ENCODE measurements around the gene ANO5.

Gene ANO5, protein sequence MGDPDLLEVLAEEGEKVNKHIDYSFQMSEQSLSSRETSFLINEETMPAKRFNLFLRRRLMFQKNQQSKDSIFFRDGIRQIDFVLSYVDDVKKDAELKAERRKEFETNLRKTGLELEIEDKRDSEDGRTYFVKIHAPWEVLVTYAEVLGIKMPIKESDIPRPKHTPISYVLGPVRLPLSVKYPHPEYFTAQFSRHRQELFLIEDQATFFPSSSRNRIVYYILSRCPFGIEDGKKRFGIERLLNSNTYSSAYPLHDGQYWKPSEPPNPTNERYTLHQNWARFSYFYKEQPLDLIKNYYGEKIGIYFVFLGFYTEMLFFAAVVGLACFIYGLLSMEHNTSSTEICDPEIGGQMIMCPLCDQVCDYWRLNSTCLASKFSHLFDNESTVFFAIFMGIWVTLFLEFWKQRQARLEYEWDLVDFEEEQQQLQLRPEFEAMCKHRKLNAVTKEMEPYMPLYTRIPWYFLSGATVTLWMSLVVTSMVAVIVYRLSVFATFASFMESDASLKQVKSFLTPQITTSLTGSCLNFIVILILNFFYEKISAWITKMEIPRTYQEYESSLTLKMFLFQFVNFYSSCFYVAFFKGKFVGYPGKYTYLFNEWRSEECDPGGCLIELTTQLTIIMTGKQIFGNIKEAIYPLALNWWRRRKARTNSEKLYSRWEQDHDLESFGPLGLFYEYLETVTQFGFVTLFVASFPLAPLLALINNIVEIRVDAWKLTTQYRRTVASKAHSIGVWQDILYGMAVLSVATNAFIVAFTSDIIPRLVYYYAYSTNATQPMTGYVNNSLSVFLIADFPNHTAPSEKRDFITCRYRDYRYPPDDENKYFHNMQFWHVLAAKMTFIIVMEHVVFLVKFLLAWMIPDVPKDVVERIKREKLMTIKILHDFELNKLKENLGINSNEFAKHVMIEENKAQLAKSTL

DNA sequence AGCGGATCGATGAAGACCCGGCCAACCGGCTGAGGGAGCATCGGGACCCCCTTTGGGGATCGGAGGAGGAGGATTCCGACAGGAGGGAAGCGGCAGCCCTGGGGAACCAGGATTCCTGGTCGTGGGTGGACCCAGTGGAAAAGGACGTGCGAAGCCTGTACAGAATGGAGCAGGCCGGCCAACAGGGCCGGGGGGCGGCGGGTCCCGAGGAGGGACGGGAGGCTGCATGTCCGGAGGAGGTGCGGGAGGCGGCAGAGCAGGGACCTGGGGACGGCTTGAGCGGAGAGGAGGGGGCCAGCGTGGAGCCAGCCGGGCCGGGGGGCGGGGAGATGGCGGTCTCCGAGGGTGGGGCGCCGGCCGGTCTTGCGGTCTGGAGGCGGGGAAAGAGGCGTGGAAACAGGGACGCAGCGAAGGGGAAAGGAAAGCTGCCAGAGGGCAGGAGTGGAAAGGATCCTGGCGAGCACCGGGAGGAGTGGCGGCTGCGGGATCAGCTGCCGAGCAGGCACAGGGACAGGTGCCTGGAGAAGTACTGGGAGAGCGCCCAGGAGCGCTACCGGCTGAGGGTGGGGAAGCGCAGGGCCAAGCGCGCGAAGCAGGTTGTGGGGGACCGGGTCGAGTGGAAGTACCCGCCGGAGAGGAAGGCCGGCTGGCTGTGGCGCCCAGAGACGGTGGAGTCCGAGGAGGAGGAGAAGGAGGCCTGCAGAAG lies at the start of gene ANO5:
Gene ANO5 (plus strand): TSS at position 444 of the 706 bp plus-strand sequence. CDS start 408 bp downstream, outside the sequence.
- H3K27ac ChIP-seq (ENCODE audit: low read length), result peak within 1 kb of the TSS; percentile 80
- no peaks in the 10 kb centered on the region for H3K36me3 ChIP-seq (ENCODE audit: control insufficient read depth in 1 of 2, insufficient read depth in 2 of 2, low read length in 2 of 2)
- peaks cover 0 to 9% of the 10 kb centered on the region in 2 donors for H3K4me1 ChIP-seq (ENCODE audit: control insufficient read depth in 1 of 2, insufficient read depth in 2 of 2, low read length in 2 of 2)
- peaks cover 4% of the 10 kb centered on the region for H3K27me3 ChIP-seq (ENCODE audit: low read depth, low read length)
- H3K9me3 ChIP-seq (ENCODE audit: control insufficient read depth in 1 of 2, low read length in 2 of 2), result no peaks in the 10 kb centered on the region
- peak within 1 kb of the TSS; percentile 78 to 91 for H3K4me3 ChIP-seq (ENCODE audit: low read depth in 1 of 2, low read length in 2 of 2)

GRCh38 chr11:22151649-22152197 lies 41.2 kb upstream of the ANO5 start:
- H3K27ac ChIP-seq (ENCODE audit: low read length), result no peak overlapping the region
- H3K4me1 ChIP-seq (ENCODE audit: control insufficient read depth in 1 of 2, insufficient read depth in 2 of 2, low read length in 2 of 2), result no peaks in the 10 kb centered on the region
- H3K4me3 ChIP-seq (ENCODE audit: low read depth in 1 of 2, low read length in 2 of 2), result no peak overlapping the region
- H3K9me3 ChIP-seq (ENCODE audit: control insufficient read depth in 1 of 2, low read length in 2 of 2), result no peaks in the 10 kb centered on the region
- no peaks in the 10 kb centered on the region for H3K27me3 ChIP-seq (ENCODE audit: low read depth, low read length)
- H3K36me3 ChIP-seq (ENCODE audit: control insufficient read depth in 1 of 2, insufficient read depth in 2 of 2, low read length in 2 of 2), result no peaks in the 10 kb centered on the region

DNA sequence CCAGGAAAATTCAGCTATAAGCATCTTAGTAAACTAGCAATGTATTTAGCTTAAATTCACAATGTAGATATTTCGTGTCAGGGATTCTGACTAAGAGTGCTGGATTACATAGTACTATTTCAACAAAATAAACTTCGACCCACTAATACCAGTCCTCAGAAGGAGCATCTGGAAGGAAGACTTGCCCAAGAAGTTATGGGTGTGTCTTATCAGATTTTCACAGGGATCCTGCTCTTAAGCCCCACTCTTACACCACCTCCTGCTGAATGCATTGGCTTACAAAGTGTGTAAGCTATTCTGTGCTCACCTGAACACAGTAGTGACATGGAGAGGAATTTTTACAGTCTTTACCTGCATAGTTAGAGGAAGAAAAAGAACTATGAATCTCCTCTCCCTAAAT lies 35.4 kb upstream of the ANO5 start:
- no peak overlapping the region for H3K4me3 ChIP-seq (ENCODE audit: low read depth in 1 of 2, low read length in 2 of 2)
- H3K36me3 ChIP-seq (ENCODE audit: control insufficient read depth in 1 of 2, insufficient read depth in 2 of 2, low read length in 2 of 2), result no peaks in the 10 kb centered on the region
- H3K27ac ChIP-seq (ENCODE audit: low read length), result no peak overlapping the region
- H3K27me3 ChIP-seq (ENCODE audit: low read depth, low read length), result no peaks in the 10 kb centered on the region
- H3K9me3 ChIP-seq (ENCODE audit: control insufficient read depth in 1 of 2, low read length in 2 of 2), result no peaks in the 10 kb centered on the region
- H3K4me1 ChIP-seq (ENCODE audit: control insufficient read depth in 1 of 2, insufficient read depth in 2 of 2, low read length in 2 of 2), result no peaks in the 10 kb centered on the region

- Histone ChIP-seq H3K27ac (ENCODE audit: low read length) (no peak overlapping the region), H3K36me3 (ENCODE audit: control insufficient read depth in 1 of 2, insufficient read depth in 2 of 2, low read length in 2 of 2) (no peaks in the 10 kb centered on the region), H3K4me1 (ENCODE audit: control insufficient read depth in 1 of 2, insufficient read depth in 2 of 2, low read length in 2 of 2) (no peaks in the 10 kb centered on the region), H3K9me3 (ENCODE audit: control insufficient read depth in 1 of 2, low read length in 2 of 2) (no peaks in the 10 kb centered on the region), H3K4me3 (ENCODE audit: low read depth in 1 of 2, low read length in 2 of 2) (no peak overlapping the region), H3K27me3 (ENCODE audit: low read depth, low read length) (no peaks in the 10 kb centered on the region)
Measured at GRCh38 chr11:22161489-22161888, 31.4 kb upstream of the ANO5 start.

DNA sequence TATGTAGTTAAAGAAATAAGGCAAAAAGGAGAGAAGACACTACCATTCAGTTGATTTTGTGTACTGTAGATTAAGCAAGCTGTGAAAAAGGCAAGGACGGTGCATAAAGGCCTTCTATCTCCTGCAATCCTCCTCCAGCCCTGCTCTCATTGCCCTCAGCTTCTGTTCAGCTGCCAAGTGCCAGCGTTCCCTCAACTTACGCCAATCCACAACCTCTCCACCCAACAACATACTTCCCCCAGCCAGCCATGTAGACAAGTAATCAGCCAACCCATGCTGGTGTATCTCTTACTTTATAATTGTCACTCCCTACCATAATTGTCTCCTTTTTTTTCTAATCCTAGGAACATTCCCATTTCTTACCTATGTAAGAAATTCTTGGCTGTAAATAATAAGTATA lies 30.1 kb upstream of the ANO5 start:
- no peak overlapping the region for H3K4me3 ChIP-seq (ENCODE audit: low read depth in 1 of 2, low read length in 2 of 2)
- no peaks in the 10 kb centered on the region for H3K4me1 ChIP-seq (ENCODE audit: control insufficient read depth in 1 of 2, insufficient read depth in 2 of 2, low read length in 2 of 2)
- no peaks in the 10 kb centered on the region for H3K9me3 ChIP-seq (ENCODE audit: control insufficient read depth in 1 of 2, low read length in 2 of 2)
- no peaks in the 10 kb centered on the region for H3K27me3 ChIP-seq (ENCODE audit: low read depth, low read length)
- H3K27ac ChIP-seq (ENCODE audit: low read length), result no peak overlapping the region
- H3K36me3 ChIP-seq (ENCODE audit: control insufficient read depth in 1 of 2, insufficient read depth in 2 of 2, low read length in 2 of 2), result no peaks in the 10 kb centered on the region

DNA sequence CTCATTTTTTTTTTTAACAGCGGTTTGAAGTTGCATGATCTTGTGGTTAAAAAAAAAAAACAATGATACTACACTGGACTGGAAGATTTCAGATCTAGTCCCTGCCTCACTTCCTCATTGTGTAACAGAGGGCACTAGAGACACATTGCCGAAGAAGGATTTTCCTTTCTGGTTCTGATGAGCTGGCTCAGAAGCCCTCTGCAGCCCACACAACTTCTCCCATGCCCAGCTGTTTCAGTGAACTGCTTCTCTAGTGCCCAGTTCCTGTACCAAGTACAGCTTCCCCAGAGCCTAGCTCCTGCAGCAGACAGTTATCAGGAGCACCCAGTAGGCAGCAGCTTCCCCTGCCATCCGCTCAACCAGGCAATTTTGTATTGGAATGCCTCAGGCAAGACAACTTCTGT lies 29.5 kb upstream of the ANO5 start:
- Histone ChIP-seq H3K27ac (ENCODE audit: low read length) (no peak overlapping the region), H3K9me3 (ENCODE audit: control insufficient read depth in 1 of 2, low read length in 2 of 2) (no peaks in the 10 kb centered on the region), H3K4me3 (ENCODE audit: low read depth in 1 of 2, low read length in 2 of 2) (no peak overlapping the region), H3K4me1 (ENCODE audit: control insufficient read depth in 1 of 2, insufficient read depth in 2 of 2, low read length in 2 of 2) (no peaks in the 10 kb centered on the region), H3K36me3 (ENCODE audit: control insufficient read depth in 1 of 2, insufficient read depth in 2 of 2, low read length in 2 of 2) (no peaks in the 10 kb centered on the region), H3K27me3 (ENCODE audit: low read depth, low read length) (no peaks in the 10 kb centered on the region)

GRCh38 chr11:22165087-22165486 lies 27.8 kb upstream of the ANO5 start:
- no peak overlapping the region for H3K4me3 ChIP-seq (ENCODE audit: low read depth in 1 of 2, low read length in 2 of 2)
- no peaks in the 10 kb centered on the region for H3K36me3 ChIP-seq (ENCODE audit: control insufficient read depth in 1 of 2, insufficient read depth in 2 of 2, low read length in 2 of 2)
- H3K4me1 ChIP-seq (ENCODE audit: control insufficient read depth in 1 of 2, insufficient read depth in 2 of 2, low read length in 2 of 2), result no peaks in the 10 kb centered on the region
- no peaks in the 10 kb centered on the region for H3K9me3 ChIP-seq (ENCODE audit: control insufficient read depth in 1 of 2, low read length in 2 of 2)
- no peak overlapping the region for H3K27ac ChIP-seq (ENCODE audit: low read length)
- no peaks in the 10 kb centered on the region for H3K27me3 ChIP-seq (ENCODE audit: low read depth, low read length)

DNA sequence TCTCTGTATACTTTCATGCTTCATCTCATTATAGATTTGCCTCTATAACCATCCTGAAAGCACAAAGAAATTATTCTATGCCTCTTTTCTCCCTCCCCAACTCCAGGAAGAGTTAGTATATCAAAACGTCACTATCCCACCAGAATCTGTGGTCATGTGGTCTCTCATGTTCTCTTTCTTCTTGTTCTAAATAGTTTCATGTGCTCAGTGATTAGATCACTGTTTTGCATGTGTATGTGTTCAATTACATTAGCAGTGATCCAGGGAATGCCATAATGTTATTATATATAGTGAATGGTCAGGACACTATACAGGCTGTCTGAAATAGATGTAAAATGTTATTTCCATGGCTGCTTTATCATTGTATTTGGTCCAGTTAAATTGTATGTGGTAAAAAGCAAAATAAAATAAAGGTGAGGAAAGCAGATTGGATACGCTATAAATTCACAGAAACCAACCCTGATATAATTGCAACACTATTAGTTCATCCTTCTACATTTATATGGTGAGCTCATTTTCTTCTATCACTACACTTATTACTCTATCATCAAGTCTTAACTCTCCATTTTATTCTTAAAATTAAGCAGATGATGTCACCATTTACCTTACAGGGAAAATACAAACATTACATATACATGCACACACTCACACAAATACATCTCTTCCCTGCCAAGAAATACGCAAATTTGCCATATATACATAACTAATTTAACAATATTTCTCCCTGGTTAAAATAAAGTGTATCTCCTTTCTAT lies 26.9 kb upstream of the ANO5 start:
- Histone ChIP-seq H3K27ac (ENCODE audit: low read length) (no peak overlapping the region), H3K4me3 (ENCODE audit: low read depth in 1 of 2, low read length in 2 of 2) (no peak overlapping the region), H3K27me3 (ENCODE audit: low read depth, low read length) (no peaks in the 10 kb centered on the region), H3K4me1 (ENCODE audit: control insufficient read depth in 1 of 2, insufficient read depth in 2 of 2, low read length in 2 of 2) (no peaks in the 10 kb centered on the region), H3K36me3 (ENCODE audit: control insufficient read depth in 1 of 2, insufficient read depth in 2 of 2, low read length in 2 of 2) (no peaks in the 10 kb centered on the region), H3K9me3 (ENCODE audit: control insufficient read depth in 1 of 2, low read length in 2 of 2) (no peaks in the 10 kb centered on the region)

GRCh38 chr11:22169833-22170232 lies 23.1 kb upstream of the ANO5 start:
- Histone ChIP-seq H3K27ac (ENCODE audit: low read length) (no peak overlapping the region), H3K36me3 (ENCODE audit: control insufficient read depth in 1 of 2, insufficient read depth in 2 of 2, low read length in 2 of 2) (no peaks in the 10 kb centered on the region), H3K9me3 (ENCODE audit: control insufficient read depth in 1 of 2, low read length in 2 of 2) (no peaks in the 10 kb centered on the region), H3K4me3 (ENCODE audit: low read depth in 1 of 2, low read length in 2 of 2) (no peak overlapping the region), H3K27me3 (ENCODE audit: low read depth, low read length) (no peaks in the 10 kb centered on the region), H3K4me1 (ENCODE audit: control insufficient read depth in 1 of 2, insufficient read depth in 2 of 2, low read length in 2 of 2) (no peaks in the 10 kb centered on the region)

- H3K27me3 ChIP-seq (ENCODE audit: low read depth, low read length), result no peaks in the 10 kb centered on the region
Measured at GRCh38 chr11:22173532-22173931, 19.4 kb upstream of the ANO5 start.

More at GRCh38 chr11:22173532-22173931, 19.4 kb upstream of the ANO5 start:
- Histone ChIP-seq H3K27ac (ENCODE audit: low read length) (no peak overlapping the region), H3K36me3 (ENCODE audit: control insufficient read depth in 1 of 2, insufficient read depth in 2 of 2, low read length in 2 of 2) (no peaks in the 10 kb centered on the region), H3K4me1 (ENCODE audit: control insufficient read depth in 1 of 2, insufficient read depth in 2 of 2, low read length in 2 of 2) (no peaks in the 10 kb centered on the region), H3K9me3 (ENCODE audit: control insufficient read depth in 1 of 2, low read length in 2 of 2) (no peaks in the 10 kb centered on the region), H3K4me3 (ENCODE audit: low read depth in 1 of 2, low read length in 2 of 2) (no peak overlapping the region)
